H1 (cell line): Measurements from ENCODE around the gene ZNF362. TPM values are rescaled to one million over a fixed set of nuclear protein-coding genes. Genes with fewer than 3 reads are reported as not detected.

Experiments
- CTCF ChIA-PET: fragments of 300-600 bp; sonication (Branson Sonifier 250); formaldehyde crosslinking; loops from one replicate; lab custom pipeline; 2021; ENCODE audit not compliant: partially characterized antibody; lab: Charles Lee
- POLR2A ChIA-PET: fragments of 300-600 bp; sonication (Branson Sonifier 250); formaldehyde crosslinking; loops from one replicate; lab custom pipeline; 2021; ENCODE audit warnings: inconsistent platforms; ENCODE audit not compliant: partially characterized antibody; lab: Charles Lee
- DNase-seq, 2 experiments: peaks; one replicate each; pipeline versions ENCODE4 v3.0.0 to v3.0.0-alpha.2; 2010 to 2022; ENCODE audit warnings: low spot score in 2 of 2, low read depth in 1 of 2, mixed read lengths in 1 of 2
- FAIRE-seq: peaks from 2 replicates; lab custom pipeline; 2011; peaks lifted over from hg19 to GRCh38; lab: Jason Lieb, UNC
- H2AFZ ChIP-seq: 2 replicates; pipeline ENCODE4 v1.8.1; 2012; ENCODE audit warnings: low read length, inconsistent platforms
- H2AK5ac ChIP-seq: 2 replicates; pipeline ENCODE4 v1.6.1; 2013; ENCODE audit warnings: low read depth, low read length
- H2BK120ac ChIP-seq: replicated peaks from 2 replicates; pipeline ENCODE3; 2013; ENCODE audit warnings: low read depth, low read length, inconsistent platforms
- H2BK12ac ChIP-seq: 2 replicates; pipeline ENCODE4 v1.6.1; 2013; ENCODE audit warnings: low read depth, low read length
- H2BK15ac ChIP-seq: 2 replicates; pipeline ENCODE4 v1.6.1; 2013; ENCODE audit warnings: low read length
- H2BK20ac ChIP-seq: 2 replicates; pipeline ENCODE4 v1.6.1; 2013; ENCODE audit warnings: low read length
- H2BK5ac ChIP-seq: 2 replicates; pipeline ENCODE4 v1.6.1; 2013; ENCODE audit warnings: low read depth, low read length
- H3K14ac ChIP-seq: 2 replicates; pipeline ENCODE4 v1.6.1; 2013; ENCODE audit warnings: inconsistent platforms; ENCODE audit not compliant: insufficient read length
- H3K18ac ChIP-seq: 2 replicates; pipeline ENCODE4 v1.6.1; 2013; ENCODE audit warnings: low read length; ENCODE audit errors: extremely low read depth
- H3K23ac ChIP-seq: 2 replicates; pipeline ENCODE4 v1.6.1; 2013; ENCODE audit warnings: inconsistent platforms; ENCODE audit not compliant: insufficient read length
- H3K23me2 ChIP-seq: 2 replicates; pipeline ENCODE4 v1.6.1; 2013; ENCODE audit warnings: low read depth, low read length
- H3K27ac ChIP-seq: 2 replicates; pipeline ENCODE4 v1.6.1; 2011; ENCODE audit warnings: low read depth, low read length, inconsistent platforms
- H3K27me3 ChIP-seq, 4 experiments: replicated peaks in 1 of 4; 1 replicate in 1 of 4; 2 replicates in 3 of 4; pipeline versions ENCODE4 v1.6.1 to v1.8.1; 2011 to 2013; ENCODE audit warnings: low read length in 3 of 4, mild to moderate bottlenecking in 3 of 4, inconsistent platforms in 2 of 4, mixed read lengths in 2 of 4, moderate library complexity in 1 of 4; ENCODE audit not compliant: control insufficient read depth in 3 of 4, insufficient read depth in 3 of 4; ENCODE audit errors: extremely low read depth in 1 of 4
- H3K36me3 ChIP-seq, 4 experiments: 2 replicates each; pipeline versions ENCODE4 v1.6.1 to v1.8.1; 2011 to 2013; ENCODE audit warnings: mild to moderate bottlenecking in 4 of 4, low read length in 3 of 4, moderate library complexity in 2 of 4, control low read depth in 1 of 4, inconsistent platforms in 1 of 4; ENCODE audit not compliant: insufficient read depth in 4 of 4, control insufficient read depth in 2 of 4
- H3K4ac ChIP-seq: replicated peaks from 2 replicates; pipeline ENCODE3; 2013; ENCODE audit warnings: low read length, low read depth, mixed read lengths, inconsistent platforms; ENCODE audit not compliant: insufficient read length
- H3K4me1 ChIP-seq, 4 experiments: replicated peaks in 1 of 4; 1 replicate in 1 of 4; 2 replicates in 3 of 4; pipeline versions ENCODE4 v1.6.1 to v1.8.1; 2011 to 2013; ENCODE audit warnings: low read length in 3 of 4, inconsistent platforms in 2 of 4, mixed read lengths in 1 of 4; ENCODE audit not compliant: insufficient read depth in 4 of 4, control insufficient read depth in 3 of 4
- H3K4me2 ChIP-seq, 2 experiments: 2 replicates each; pipeline versions ENCODE4 v1.6.1 to v1.8.1; 2011 to 2013; ENCODE audit warnings: low read depth in 2 of 2, low read length in 2 of 2, control low read depth in 1 of 2, inconsistent platforms in 1 of 2, mild to moderate bottlenecking in 1 of 2; ENCODE audit not compliant: insufficient read depth in 1 of 2
- H3K4me3 ChIP-seq, 4 experiments: fragments of 200-600, 300-600 bp in 1 of 4; sonication (generic), shearing (Covaris generic), sonication (Bioruptor Twin) in 1 of 4; 2 replicates each; pipeline versions ENCODE4 v1.5.1 to v1.8.1; 2011 to 2016; ENCODE audit warnings: low read length in 4 of 4, low read depth in 3 of 4, control low read depth in 2 of 4, inconsistent platforms in 2 of 4, mild to moderate bottlenecking in 2 of 4, mixed read lengths in 1 of 4, moderate library complexity in 1 of 4; ENCODE audit not compliant: insufficient read depth in 2 of 4; ENCODE audit errors: extremely low read depth in 1 of 4
- H3K56ac ChIP-seq: replicated peaks from 2 replicates; pipeline ENCODE3; 2013; ENCODE audit warnings: low read depth, mild to moderate bottlenecking, mixed read lengths, low read length, inconsistent platforms; ENCODE audit not compliant: insufficient read length
- H3K79me1 ChIP-seq: 2 replicates; pipeline ENCODE4 v1.6.1; 2013; ENCODE audit warnings: low read depth, low read length, control low read depth
- H3K79me2 ChIP-seq, 2 experiments: 2 replicates each; pipeline versions ENCODE4 v1.6.1 to v1.8.1; 2012 to 2013; ENCODE audit warnings: low read length in 2 of 2, mild to moderate bottlenecking in 2 of 2, inconsistent platforms in 1 of 2; ENCODE audit not compliant: insufficient read depth in 2 of 2, control insufficient read depth in 1 of 2
- H3K9ac ChIP-seq, 4 experiments: replicated peaks in 1 of 4; 1 replicate in 1 of 4; 2 replicates in 3 of 4; pipeline versions ENCODE4 v1.6.1 to v1.8.1; 2011 to 2013; ENCODE audit warnings: low read depth in 3 of 4, low read length in 3 of 4, control low read depth in 2 of 4, mild to moderate bottlenecking in 2 of 4, moderate library complexity in 2 of 4, inconsistent platforms in 1 of 4; ENCODE audit errors: extremely low read depth in 1 of 4
- H3K9me3 ChIP-seq, 2 experiments: 2 replicates each; pipeline versions ENCODE4 v1.6.1 to v1.8.1; 2012 to 2013; ENCODE audit warnings: mild to moderate bottlenecking in 2 of 2, moderate library complexity in 2 of 2, control low read depth in 1 of 2, inconsistent platforms in 1 of 2, low read depth in 1 of 2, low read length in 1 of 2, mixed read lengths in 1 of 2; ENCODE audit not compliant: insufficient read depth in 2 of 2
- H4K20me1 ChIP-seq, 2 experiments: replicated peaks in 1 of 2; 2 replicates each; pipeline versions ENCODE3 to v1.8.1; 2011 to 2013; ENCODE audit warnings: inconsistent platforms in 2 of 2, low read length in 2 of 2, mild to moderate bottlenecking in 1 of 2; ENCODE audit not compliant: insufficient read depth in 2 of 2, control insufficient read depth in 1 of 2
- H4K5ac ChIP-seq: 2 replicates; pipeline ENCODE4 v1.6.1; 2013; ENCODE audit warnings: low read length, low read depth, mixed read lengths, inconsistent platforms; ENCODE audit not compliant: insufficient read length
- H4K8ac ChIP-seq: 2 replicates; pipeline ENCODE4 v1.8.0; 2013; ENCODE audit warnings: mild to moderate bottlenecking, moderate library complexity, low read length, inconsistent platforms; ENCODE audit not compliant: insufficient read depth; ENCODE audit errors: extremely low read depth
- H4K91ac ChIP-seq: replicated peaks from 2 replicates; pipeline ENCODE3; 2013; ENCODE audit warnings: low read length, mixed read lengths, inconsistent platforms; ENCODE audit not compliant: insufficient read length
- CBX5 ChIP-seq: fragments of 300-800, 300-1000 bp; sonication (generic); IDR thresholded peaks from 2 replicates; pipeline ENCODE4 v1.7.1; 2016; ENCODE audit warnings: antibody characterized with exemption, low read length, low read depth
- EGR1 ChIP-seq: IDR thresholded peaks from 2 replicates; pipeline ENCODE4 v1.6.1; 2011; ENCODE audit warnings: low read depth, low read length, borderline replicate concordance
- EP300 ChIP-seq, 2 experiments: IDR thresholded peaks; 1 replicate in 1 of 2; 2 replicates in 1 of 2; pipeline ENCODE4 v1.6.1; 2011 to 2012; ENCODE audit warnings: low read depth in 2 of 2, low read length in 2 of 2, mild to moderate bottlenecking in 2 of 2, borderline replicate concordance in 1 of 2, inconsistent platforms in 1 of 2, moderate library complexity in 1 of 2
- GTF2F1 ChIP-seq: IDR thresholded peaks from 2 replicates; pipeline ENCODE4 v1.6.1; 2012; ENCODE audit warnings: low read depth, low read length, improper control_type of control experiment, borderline replicate concordance
- POLR2A ChIP-seq, 2 experiments: IDR thresholded peaks; 1 replicate in 1 of 2; 2 replicates in 1 of 2; pipeline ENCODE4 v1.6.1; 2011; ENCODE audit warnings: low read depth in 2 of 2, low read length in 2 of 2, mild to moderate bottlenecking in 2 of 2; ENCODE audit errors: control extremely low read depth in 1 of 2
- RBBP5 ChIP-seq: IDR thresholded peaks from 2 replicates; pipeline ENCODE4 v1.7.1; 2012; ENCODE audit warnings: low read depth, mild to moderate bottlenecking, inconsistent platforms, low read length, moderate library complexity, borderline replicate concordance
- SAP30 ChIP-seq: fragments of 300-600 bp; sonication (generic); IDR thresholded peaks from 2 replicates; pipeline ENCODE4 v1.7.1; 2012; ENCODE audit warnings: low read length, moderate library complexity, mild to moderate bottlenecking, inconsistent platforms; ENCODE audit not compliant: insufficient read depth, insufficient replicate concordance
- SP2 ChIP-seq: IDR thresholded peaks from 2 replicates; pipeline ENCODE4 v1.6.1; 2012; ENCODE audit warnings: mild to moderate bottlenecking, low read length, inconsistent platforms
- SRF ChIP-seq: IDR thresholded peaks from 2 replicates; pipeline ENCODE4 v1.6.1; 2011; ENCODE audit warnings: mild to moderate bottlenecking, low read depth, low read length, moderate library complexity
- SUZ12 ChIP-seq: fragments of 200-600 bp; sonication (generic); IDR thresholded peaks from 2 replicates; pipeline ENCODE4 v1.6.1; 2012; ENCODE audit warnings: mild to moderate bottlenecking, inconsistent platforms, low read length, moderate library complexity, mixed read lengths
- TEAD4 ChIP-seq: IDR thresholded peaks from 2 replicates; pipeline ENCODE4 v1.6.1; 2012; ENCODE audit warnings: low read depth, low read length, inconsistent platforms, mixed read lengths
- WGBS, 2 experiments: shearing (Covaris generic) in 1 of 2; methylation state at CpG; one replicate each; pipeline versions ENCODE4 v1.1.6 to v1.1.7; 2013 to 2015; ENCODE audit warnings: low lambda C conversion rate in 2 of 2, mixed read lengths in 2 of 2, inconsistent platforms in 1 of 2, low coverage in 1 of 2, missing lambda C conversion rate in 1 of 2; ENCODE audit not compliant: insufficient replicate concordance in 2 of 2, insufficient coverage in 1 of 2, insufficient read length in 1 of 2; ENCODE audit errors: extremely low coverage in 1 of 2, missing lambda C conversion rate in 1 of 2; 5-methylcytosine and 5-hydroxymethylcytosine counted together
- polyA plus RNA-seq, 7 experiments: library from polyadenylated mRNA; depleted of rRNA in 3 of 7; stranded (reverse) in 5 of 7; unstranded in 2 of 7; fragments of >200 nt in 5 of 7; fragments of 200-250 nt in 2 of 7; gene quantifications; 1 replicate in 5 of 7; 2 replicates in 1 of 7; 4 replicates in 1 of 7; pipeline versions ENCODE4 v1.2.1 to v1.2.3, GENCODE V29; 2011 to 2013; ENCODE audit warnings: missing spikeins in 2 of 7, mixed read lengths in 2 of 7
- total RNA-seq: library from RNA; stranded (reverse); fragmentation: NEBNext Ultra II Directional; extraction: Animal tissue kit (Norgen Biotek cat#: 25700); gene quantifications from 2 replicates; pipeline ENCODE4 v1.2.1, GENCODE V29; 2021
- TF ChIP-seq, protein P1 (sequence below): IDR thresholded peaks from 2 replicates; pipeline ENCODE4 v1.6.1; 2012; ENCODE audit warnings: low read length, inconsistent platforms

ZNF362 gene
- total and polyA plus RNA-seq, 2 of the 8 experiments (the other 6 are each of a cell fraction or from before 2014, with no cell fraction given): 24.2 to 27.8 TPM

DNA sequence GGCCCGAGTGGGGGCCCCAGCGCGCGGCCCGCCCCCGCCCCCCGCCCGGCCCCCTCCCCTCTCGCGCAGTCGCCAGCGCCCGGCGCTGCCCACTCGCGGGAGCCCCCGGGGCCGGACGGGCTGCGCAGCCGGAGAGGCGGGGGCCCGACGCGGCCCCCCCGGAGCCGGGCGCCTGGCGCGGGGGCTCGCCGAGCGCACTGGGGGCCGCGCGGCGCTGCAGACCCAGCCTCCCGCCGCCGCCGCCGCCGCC is 146 bp upstream of the ZNF362 start:
- H3K9ac ChIP-seq: peak overlapping the region in 1 of 4 experiments; percentile 84; a peak in 1 of 7 replicates
- H3K27me3 ChIP-seq: peaks cover 0 to 4% (median 0%) of the 10 kb centered on the region in 4 experiments; a peak in 1 of 7 replicates
- H3K23ac ChIP-seq: no peak overlapping the region
- no peak overlapping the region for H4K5ac ChIP-seq
- H3K79me1 ChIP-seq: peaks cover 14% of the 10 kb centered on the region
- H3K4me1 ChIP-seq: peaks cover 0 to 21% (median 10%) of the 10 kb centered on the region in 4 experiments; a peak in 5 of 7 replicates
- H3K79me2 ChIP-seq: peaks cover 0 to 36% of the 10 kb centered on the region in 2 experiments; a peak in 2 of 4 replicates
- no peak overlapping the region for H2BK20ac ChIP-seq
- H3K56ac ChIP-seq: no peak overlapping the region
- ChIA-PET CTCF (no interaction called here), POLR2A (no interaction called here)
- H3K23me2 ChIP-seq: peaks cover 7% of the 10 kb centered on the region; the same call in 1 of the 2 replicates
- H3K9me3 ChIP-seq: no peaks in the 10 kb centered on the region
- no peak for FAIRE-seq
- no peak overlapping the region for H2AFZ ChIP-seq
- peaks cover 0 to 5% of the 10 kb centered on the region in 2 experiments for H4K20me1 ChIP-seq
- H2BK15ac ChIP-seq: no peak overlapping the region
- H2BK120ac ChIP-seq: no peak overlapping the region
- peak overlapping the region in 1 of 2 experiments; percentile 46; a peak in 1 of 4 replicates for H3K4me2 ChIP-seq
- H2BK12ac ChIP-seq: no peak overlapping the region
- H3K18ac ChIP-seq: no peak overlapping the region
- H3K27ac ChIP-seq: no peak overlapping the region
- no peaks in the 10 kb centered on the region for H3K36me3 ChIP-seq
- H3K4me3 ChIP-seq: peak overlapping the region in 1 of 4 experiments; percentile 90; a peak in 2 of 8 replicates
- no peak overlapping the region for H2BK5ac ChIP-seq
- no peak overlapping the region for H3K4ac ChIP-seq
- H2AK5ac ChIP-seq: no peak overlapping the region
- no peak overlapping the region for H3K14ac ChIP-seq
- H4K91ac ChIP-seq: no peak overlapping the region
- no peak for DNase-seq
- H4K8ac ChIP-seq: peak overlapping the region; percentile 66; the same call in 1 of the 2 replicates
- WGBS, 2 experiments: 1% methylated on average over 34 of the region's 43 CpGs; no CpG with 5 or more reads in 1 of the 2 experiments
- TF ChIP-seq SRF: no peak
- no peak for TF ChIP-seq EP300 (IDR thresholded peaks at IDR 0.05; ENCODE audit: borderline replicate concordance in 1 of 2, low read depth in 2 of 2, low read length in 2 of 2)
- TF ChIP-seq TEAD4: no peak
- no peak for TF ChIP-seq SUZ12
- TF ChIP-seq POLR2A (IDR thresholded peaks at IDR 0.05; ENCODE audit: control extremely low read depth in 1 of 2, low read depth in 2 of 2, low read length in 2 of 2): no peak
- TF ChIP-seq, protein P1, sequence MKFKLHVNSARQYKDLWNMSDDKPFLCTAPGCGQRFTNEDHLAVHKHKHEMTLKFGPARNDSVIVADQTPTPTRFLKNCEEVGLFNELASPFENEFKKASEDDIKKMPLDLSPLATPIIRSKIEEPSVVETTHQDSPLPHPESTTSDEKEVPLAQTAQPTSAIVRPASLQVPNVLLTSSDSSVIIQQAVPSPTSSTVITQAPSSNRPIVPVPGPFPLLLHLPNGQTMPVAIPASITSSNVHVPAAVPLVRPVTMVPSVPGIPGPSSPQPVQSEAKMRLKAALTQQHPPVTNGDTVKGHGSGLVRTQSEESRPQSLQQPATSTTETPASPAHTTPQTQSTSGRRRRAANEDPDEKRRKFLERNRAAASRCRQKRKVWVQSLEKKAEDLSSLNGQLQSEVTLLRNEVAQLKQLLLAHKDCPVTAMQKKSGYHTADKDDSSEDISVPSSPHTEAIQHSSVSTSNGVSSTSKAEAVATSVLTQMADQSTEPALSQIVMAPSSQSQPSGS: no peak
- no peak for TF ChIP-seq SP2
- no peak for TF ChIP-seq CBX5
- TF ChIP-seq EGR1: no peak
- no peak for TF ChIP-seq SAP30
- TF ChIP-seq GTF2F1: no peak
- no peak for TF ChIP-seq RBBP5
